GM18499 (cell line): ENCODE measurements around the gene MVB12A.

Experiments
- ATAC-seq: cut with Tn5 transposase; IDR thresholded peaks from one replicate; pipeline ENCODE4 v1.9.1; 2021; ENCODE audit warnings: moderate number of reproducible peaks; ENCODE audit not compliant: insufficient read depth, unreplicated experiment

MVB12A gene

GRCh38 chr19:17441241-17442021 is 21.6 kb downstream of the MVB12A start:
- ATAC-seq, result no peak

DNA sequence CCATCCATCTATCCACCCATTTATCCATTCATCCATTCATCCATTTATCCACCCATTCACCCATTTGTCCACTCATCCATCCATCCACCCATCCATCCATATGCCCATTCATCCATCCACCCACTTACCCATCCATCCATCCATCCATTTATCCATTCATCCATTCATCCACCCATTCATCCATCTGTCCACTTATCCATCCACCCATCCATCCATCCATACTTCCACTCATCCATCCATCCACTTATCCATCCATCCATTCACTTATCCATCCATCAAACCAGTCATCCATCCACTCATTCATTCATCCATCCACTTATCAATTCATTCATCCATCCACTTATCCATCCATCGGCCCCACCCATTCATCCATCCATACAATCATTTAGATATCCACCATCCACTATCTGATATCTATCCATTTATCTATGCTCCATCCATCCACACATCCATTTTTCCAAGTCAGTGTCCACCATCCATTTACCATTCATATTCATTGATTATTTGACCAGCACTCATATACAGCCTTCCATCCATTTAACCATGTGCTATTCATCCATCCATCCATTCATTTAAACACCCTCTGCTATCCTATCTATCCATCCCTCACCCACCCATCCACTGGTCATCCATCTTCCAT is 25.8 kb downstream of the MVB12A start:
- no peak for ATAC-seq

DNA sequence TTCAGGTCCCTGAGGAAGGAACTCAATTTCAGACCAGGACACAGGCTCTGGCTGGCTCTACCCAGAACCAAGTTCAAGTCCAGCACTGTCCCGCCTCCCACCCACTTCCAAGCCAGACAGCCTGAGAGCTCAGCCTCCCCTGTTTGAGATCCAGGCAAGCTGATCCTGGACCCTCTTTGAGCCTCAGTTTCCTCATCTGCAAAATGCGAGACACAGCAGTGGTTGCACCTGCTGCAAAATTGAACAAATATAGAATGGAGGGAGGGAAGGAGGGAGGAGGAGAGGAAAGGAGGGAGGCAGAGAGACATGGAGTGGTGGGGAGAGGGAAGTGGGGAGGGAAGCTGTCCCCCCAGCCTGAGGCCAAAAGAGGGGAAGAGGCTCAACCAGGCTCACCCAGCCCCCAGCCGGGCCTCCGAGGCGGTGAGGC is 27.9 kb downstream of the MVB12A start:
- ATAC-seq, result no peak

- ATAC-seq, result no peak
Measured at GRCh38 chr19:17448131-17448967, 28.5 kb downstream of the MVB12A start, which contains the start of gene TMEM221. Gene TMEM221, minus strand, starts transcription at chr19:17448668. Its CDS starts 206 bp downstream, at chr19:17448462.

- ATAC-seq, result no peak
Measured at GRCh38 chr19:17450264-17451075, 30.6 kb downstream of the MVB12A start.

DNA sequence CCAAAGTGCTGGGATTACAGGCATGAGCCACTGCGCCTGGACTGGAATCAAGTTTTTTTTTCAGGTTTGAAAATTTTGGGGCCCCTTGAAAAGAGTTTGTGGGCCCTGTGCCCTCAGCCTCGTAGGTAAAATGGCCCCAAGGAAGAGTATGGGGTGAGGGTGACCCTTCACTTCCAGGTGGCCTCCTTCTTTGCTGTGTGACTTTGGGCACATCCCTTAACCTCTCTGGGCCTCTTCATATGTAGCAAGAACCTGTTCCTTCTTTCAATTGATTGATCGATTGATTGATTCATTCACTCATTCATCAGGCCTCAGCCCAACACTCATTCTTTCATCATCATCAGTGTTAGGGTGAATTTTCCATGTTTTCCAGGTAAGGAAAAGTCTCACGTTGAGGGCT is 32.0 kb downstream of the MVB12A start:
- no peak for ATAC-seq

- ATAC-seq, result no peak
Measured at GRCh38 chr19:17454576-17455071, 34.8 kb downstream of the MVB12A start.

DNA sequence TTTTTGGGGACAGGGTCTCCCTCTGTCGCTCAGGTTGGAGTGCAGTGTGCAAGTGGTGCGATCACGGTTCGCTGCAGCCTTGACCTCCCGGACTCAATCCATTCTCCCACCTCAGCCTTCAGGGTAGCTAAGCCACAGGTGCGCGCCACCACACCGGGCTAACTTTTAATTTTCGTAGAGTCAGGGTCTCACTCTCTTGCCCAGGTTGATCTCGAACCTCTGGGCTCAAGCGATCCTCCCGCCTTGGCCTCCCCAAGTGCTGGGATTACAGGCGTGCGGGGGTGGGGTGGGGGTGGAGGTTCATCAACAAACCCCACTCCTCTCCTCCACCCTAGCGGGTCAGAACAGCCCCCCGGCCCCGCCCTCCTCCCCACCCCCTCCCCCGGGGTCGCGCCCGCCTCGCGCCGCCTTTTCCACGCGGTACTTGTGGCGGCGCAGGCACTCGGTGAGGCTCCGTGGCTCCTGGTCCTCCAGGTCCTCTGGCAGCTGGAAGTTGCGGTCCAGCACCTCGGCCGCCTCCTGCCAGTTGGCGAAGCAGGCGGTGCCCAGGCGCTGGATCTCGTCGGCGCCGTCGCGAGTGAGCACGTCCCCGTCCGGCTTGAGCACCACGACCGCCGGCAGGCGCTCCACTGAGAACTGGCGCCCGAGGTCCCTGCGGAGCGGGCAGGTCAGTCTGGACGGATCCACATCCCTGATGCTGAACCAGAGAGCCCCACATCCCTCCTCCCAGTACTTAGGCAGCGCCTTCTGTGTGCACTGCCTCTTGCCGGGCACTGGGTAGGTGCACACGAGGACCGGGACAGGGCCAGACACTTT is 35.7 kb downstream of the MVB12A start:
- no peak for ATAC-seq

- no peak for ATAC-seq
Measured at GRCh38 chr19:17456127-17456526, 36.3 kb downstream of the MVB12A start.

- ATAC-seq, result no peak
Measured at GRCh38 chr19:17457616-17458015, 37.8 kb downstream of the MVB12A start.

DNA sequence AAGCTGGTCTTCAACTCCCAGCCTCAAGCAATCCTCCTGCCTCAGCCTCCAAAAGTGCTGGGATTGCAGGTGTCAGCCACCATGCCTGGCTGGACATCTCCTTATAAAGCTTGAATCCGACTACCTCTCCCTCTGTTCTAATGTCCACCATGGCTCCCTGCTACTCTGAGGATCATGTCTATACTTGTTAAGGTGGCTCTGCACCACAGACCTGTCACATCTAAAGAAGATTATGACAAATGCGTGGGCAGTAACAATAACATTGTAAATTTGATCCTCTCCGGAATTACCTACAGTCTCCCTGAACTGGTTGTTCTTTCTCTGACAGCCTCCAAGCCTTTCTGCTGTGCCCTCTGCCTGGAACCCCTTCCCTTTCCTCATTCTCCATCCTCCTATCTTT is 39.1 kb downstream of the MVB12A start:
- no peak for ATAC-seq

GRCh38 chr19:17460372-17461230 is 40.8 kb downstream of the MVB12A start, which contains the start of gene NXNL1:
Gene NXNL1, minus strand, starts transcription at chr19:17460926. Its CDS starts 57 bp downstream, at chr19:17460869.
- ATAC-seq, result no peak

GRCh38 chr19:17466487-17466850 is 46.6 kb downstream of the MVB12A start:
- ATAC-seq, result no peak

GRCh38 chr19:17467471-17468301 is 47.8 kb downstream of the MVB12A start:
- ATAC-seq, result no peak

DNA sequence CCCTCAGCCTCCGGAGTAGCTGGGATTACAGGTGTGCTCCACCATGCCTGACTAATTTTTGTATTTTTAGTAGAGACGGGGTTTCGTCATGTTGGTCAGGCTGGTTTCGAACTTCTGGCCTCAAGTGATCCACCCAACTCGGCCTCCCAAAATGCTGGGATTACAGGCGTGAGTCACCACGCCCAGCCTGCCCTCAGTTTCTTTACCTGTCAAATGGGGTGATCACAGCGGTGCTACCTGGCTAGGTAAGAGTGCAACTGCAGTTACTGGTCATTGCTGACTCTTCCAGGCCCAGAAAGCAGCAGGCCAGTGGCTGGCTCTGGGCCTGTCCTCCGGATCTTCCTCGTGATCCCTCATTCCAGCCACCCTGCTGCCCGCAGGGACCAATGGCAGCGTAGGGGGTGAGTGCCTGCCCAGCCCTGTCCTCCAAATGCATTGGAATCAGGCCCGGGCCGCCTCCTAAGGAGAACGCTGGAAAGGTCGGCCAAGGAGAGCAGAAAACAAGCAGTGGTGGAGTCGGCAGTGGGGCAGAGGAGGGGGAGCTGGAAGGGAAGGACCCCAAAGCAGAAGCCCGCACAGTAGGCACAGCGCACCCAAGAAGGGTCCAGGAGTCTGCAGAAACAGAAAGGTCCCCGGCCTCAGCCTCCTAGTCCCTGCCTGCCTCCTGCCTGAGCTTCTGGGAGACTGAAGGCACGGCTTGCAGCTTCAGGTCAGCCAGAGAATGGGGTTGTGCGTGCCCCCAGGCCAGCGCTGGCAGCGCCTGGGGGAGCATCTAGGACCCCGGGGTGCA is 48.6 kb downstream of the MVB12A start:
- ATAC-seq, result no peak

GRCh38 chr19:17469092-17469480 is 49.2 kb downstream of the MVB12A start:
- ATAC-seq, result no peak
